DMS153 treated with DMSO at 0.1 percent for 48 hours (cell line): ENCODE data around the gene OASL.

Experiments used
- DNase-seq: peaks from one replicate; lab custom pipeline; 2025; ENCODE audit not compliant: unreplicated experiment; lab: John Stamatoyannopoulos, UW

The OASL gene

DNA sequence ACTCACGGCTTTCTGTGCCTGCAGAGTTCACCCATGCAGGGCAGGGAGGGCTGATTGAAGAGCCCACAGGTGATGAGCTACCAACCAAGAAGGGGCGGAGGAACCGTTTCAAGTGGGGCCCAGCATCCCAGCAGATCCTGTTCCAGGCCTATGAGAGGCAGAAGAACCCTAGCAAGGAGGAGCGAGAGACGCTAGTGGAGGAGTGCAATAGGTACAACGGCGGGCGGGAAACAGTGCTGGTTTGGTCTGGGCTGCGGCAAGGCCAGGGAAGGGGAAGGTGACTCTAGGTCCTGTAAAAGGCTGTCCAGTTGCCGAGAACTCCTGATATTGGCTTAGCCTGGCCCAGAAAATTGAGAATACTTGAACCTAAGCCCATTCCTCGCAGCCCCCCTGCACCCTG, 45.5 kb downstream of the OASL start:
- no peak for DNase-seq

DNA sequence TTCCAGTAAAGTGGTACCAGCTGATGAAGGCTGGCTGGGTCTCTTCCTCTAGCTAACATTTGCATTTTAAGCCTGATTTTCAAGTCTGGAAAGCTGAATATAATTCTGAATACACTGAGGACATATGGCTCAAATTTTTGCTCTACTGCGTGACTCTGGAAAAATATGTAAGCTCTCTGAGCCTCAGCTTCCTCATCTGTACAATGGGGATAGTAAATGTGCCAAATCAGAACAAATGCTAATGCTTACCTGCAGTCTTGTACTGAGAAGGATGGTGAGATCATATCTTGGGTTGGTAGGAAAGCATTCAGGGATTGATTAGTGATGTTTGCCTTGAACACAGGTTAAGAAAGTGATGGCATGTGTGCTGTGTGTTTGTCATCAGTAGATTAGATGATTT, 46.1 kb downstream of the OASL start:
- no peak for DNase-seq

- no peak for DNase-seq
Observed at GRCh38 chr12:120991965-120992364, 47.1 kb downstream of the OASL start.

- no peak for DNase-seq
Observed at GRCh38 chr12:120990487-120991055, 48.5 kb downstream of the OASL start.

GRCh38 chr12:120989687-120990086, 49.4 kb downstream of the OASL start:
- no peak for DNase-seq

- DNase-seq = no peak
Observed at GRCh38 chr12:120988658-120989057, 50.4 kb downstream of the OASL start.

DNA sequence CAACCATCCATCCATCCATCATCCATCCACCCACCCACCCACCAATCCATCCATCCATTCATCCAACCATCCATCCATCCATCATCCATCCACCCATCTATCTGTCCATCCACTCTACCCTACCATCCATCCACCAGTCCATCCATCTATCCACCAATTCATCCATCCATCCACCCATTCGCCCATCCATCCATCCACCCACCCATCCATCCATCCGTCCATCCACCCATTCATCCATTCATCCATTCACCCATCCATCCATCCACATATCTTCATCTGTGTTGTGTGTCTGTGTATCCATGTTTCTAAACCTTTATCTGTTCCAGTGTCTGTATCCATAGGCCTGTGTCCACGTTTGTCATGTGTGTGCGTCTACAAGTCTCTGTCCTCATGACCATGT, 50.8 kb downstream of the OASL start:
- no peak for DNase-seq

GRCh38 chr12:120984351-120984898, 54.6 kb downstream of the OASL start:
- DNase-seq = no peak

DNA sequence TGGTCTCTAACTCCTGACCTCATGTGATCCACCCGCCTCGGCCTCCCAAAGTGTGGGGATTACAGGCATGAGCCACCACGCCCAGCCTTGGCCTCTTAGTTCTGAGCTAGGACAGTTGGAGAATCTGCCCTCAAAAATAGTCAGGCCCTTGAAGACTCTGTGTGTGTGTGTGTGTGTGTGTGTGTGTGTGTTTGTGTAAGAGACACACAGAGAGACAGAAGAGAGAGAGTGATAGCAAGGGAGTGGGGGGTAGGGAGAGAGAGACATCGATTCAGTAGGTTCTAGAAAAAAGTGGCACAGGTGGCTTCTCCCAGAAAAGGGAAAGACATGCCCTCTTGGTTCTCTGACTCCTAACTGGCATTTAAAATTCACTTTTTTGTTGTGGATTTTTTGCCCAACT, 55.3 kb downstream of the OASL start:
- DNase-seq = no peak

- DNase-seq = no peak
Observed at GRCh38 chr12:120982659-120983058, 56.4 kb downstream of the OASL start.

- DNase-seq = no peak
Observed at GRCh38 chr12:120981407-120981941, 57.6 kb downstream of the OASL start.

GRCh38 chr12:120980800-120981368, 58.2 kb downstream of the OASL start:
- no peak for DNase-seq

- DNase-seq = no peak
Observed at GRCh38 chr12:120979862-120980696, 59.0 kb downstream of the OASL start.

DNA sequence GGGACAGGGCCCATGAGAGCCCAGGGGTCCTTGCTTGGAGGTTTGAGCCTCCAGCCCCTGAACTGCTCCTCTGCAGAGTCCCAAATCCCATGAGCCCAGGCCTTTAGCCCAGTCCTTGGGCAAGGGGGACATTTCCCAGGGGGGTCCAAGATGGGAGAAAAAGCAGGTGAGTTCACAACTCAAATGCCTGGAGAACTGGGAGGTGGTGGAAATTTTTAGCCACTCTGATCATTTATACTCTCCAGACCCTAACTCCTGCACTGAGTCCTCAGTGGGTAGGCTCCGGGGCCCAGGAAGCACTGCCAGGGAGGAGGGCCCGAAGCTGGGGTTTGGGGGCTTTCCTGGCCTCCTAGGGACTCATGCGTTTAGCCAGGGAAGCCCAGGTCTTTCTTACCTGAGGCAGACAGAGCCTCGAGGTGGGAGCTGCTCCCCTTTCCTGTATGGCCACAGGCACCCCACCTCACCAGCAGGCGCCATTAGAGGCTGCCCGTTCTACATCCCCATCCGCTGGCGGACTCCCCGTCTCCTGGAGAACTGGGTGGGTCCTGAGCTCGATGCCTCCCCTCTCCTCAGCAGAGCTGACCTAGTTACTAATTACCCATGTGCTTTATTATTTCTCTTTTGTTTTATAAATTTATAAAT, 59.7 kb downstream of the OASL start:
- DNase-seq = no peak

DNA sequence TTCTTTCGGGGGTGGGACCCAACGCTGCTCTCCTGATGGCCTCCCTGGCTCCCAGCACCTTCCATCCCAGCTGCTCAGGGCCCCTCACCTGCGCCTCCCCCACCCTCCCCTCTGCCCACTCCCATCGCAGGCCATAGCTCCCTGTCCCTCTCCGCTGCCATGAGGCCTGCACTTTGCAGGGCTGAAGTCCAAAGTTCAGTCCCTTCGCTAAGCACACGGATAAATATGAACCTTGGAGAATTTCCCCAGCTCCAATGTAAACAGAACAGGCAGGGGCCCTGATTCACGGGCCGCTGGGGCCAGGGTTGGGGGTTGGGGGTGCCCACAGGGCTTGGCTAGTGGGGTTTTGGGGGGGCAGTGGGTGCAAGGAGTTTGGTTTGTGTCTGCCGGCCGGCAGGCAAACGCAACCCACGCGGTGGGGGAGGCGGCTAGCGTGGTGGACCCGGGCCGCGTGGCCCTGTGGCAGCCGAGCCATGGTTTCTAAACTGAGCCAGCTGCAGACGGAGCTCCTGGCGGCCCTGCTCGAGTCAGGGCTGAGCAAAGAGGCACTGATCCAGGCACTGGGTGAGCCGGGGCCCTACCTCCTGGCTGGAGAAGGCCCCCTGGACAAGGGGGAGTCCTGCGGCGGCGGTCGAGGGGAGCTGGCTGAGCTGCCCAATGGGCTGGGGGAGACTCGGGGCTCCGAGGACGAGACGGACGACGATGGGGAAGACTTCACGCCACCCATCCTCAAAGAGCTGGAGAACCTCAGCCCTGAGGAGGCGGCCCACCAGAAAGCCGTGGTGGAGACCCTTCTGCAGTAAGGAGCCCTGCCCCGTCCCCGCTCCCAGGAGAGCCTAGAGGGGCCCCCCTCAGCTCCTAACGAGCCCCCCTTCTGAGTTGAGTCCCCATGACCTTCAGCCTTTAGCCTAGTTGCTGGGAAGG, 60.5 kb downstream of the OASL start, which contains the start of gene HNF1A:
TSS of gene HNF1A (plus strand) at position 248 of the 924 bp plus-strand sequence. CDS start at position 474, 226 bp downstream.
- DNase-seq = no peak

DNA sequence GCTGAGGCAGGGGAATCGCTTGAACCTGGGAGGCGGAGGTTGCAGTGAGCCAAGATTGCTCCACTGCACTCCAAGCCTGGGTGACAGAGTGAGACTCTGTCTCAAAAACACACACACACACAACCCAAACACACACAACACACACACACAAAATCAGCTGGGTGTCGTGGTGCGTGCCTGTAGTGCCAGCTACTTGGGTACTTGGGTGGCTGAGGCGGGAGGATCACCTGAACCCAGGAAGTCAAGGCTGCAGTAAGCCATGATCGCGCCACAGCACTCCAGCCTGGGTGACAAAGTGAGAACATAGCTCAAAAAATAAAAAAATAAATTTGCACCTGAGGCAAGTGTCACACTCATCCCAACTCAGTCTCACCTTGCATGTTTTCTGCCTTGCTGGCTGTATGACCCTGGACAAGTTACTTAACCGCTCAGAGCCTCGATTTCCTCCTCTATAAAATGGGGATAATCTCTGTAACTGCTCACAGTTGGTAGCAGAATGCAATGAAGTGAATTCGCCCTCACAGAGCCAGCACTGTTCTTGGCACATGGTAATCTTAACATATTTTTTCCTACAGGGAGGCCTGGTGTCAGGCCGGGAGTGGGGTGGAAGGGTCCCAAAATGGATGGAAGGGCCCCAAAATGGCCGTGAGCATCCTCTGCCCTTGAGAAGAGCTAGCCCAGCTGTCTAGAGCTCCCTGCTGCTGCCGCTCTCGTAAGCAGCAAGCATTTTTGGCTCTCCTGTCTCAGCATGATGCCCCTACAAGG, 61.3 kb downstream of the OASL start:
- DNase-seq = no peak

DNA sequence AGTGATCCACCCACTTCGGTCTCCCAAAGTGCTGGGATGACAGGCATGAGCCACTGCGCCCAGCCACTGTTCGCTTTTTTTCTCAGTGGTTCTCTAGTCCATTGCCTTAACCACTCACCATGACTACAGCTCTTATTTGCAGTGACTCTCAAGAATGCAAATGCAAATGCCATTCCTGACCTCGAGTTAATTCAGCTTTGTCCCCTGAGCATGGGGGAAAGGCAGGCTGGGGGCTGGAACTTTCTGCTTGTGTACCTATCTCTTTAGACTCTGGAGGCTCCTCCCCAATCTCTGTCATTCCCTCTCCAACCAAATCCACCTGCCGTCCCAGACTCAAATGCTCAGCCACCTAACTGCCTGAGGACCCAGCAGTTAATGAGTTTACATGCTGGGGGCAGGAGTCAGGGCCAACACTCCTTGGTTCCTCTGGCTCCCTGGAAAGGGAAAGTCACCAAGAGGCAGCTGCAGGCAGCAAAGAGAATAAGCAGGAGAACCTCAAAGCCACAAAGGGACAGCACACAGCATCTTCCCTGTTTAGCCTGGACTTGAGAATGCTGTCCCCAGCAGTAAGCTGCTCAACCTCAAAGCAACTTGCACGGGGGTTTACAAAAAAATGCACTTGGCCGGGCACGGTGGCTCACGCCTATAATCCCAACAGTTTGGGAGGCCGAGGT, 66.0 kb downstream of the OASL start:
- no peak for DNase-seq

GRCh38 chr12:120971299-120972180, 67.5 kb downstream of the OASL start:
- DNase-seq = peak; percentile 71
